ENCODE measurements around the gene PPP1R9B.

PPP1R9B gene

GRCh38 chr17:50112694-50113093, 37.8 kb downstream of the PPP1R9B start:
- no peak; the same call in 2 of the 3 replicates for ATAC-seq
- TF ChIP-seq POU6F1 (CRISPR knock-in tag; IDR thresholded peaks at IDR 0.05; ENCODE audit: borderline replicate concordance, low read depth) (no peak), ZNF70 (CRISPR knock-in tag; IDR thresholded peaks at IDR 0.05) (no peak), ZFP30 (CRISPR knock-in tag; IDR thresholded peaks at IDR 0.05) (no peak), ESRRG (CRISPR knock-in tag; IDR thresholded peaks at IDR 0.05) (no peak), OSR1 (CRISPR knock-in tag; IDR thresholded peaks at IDR 0.05) (no peak)
- TF ChIP-seq, protein P1, sequence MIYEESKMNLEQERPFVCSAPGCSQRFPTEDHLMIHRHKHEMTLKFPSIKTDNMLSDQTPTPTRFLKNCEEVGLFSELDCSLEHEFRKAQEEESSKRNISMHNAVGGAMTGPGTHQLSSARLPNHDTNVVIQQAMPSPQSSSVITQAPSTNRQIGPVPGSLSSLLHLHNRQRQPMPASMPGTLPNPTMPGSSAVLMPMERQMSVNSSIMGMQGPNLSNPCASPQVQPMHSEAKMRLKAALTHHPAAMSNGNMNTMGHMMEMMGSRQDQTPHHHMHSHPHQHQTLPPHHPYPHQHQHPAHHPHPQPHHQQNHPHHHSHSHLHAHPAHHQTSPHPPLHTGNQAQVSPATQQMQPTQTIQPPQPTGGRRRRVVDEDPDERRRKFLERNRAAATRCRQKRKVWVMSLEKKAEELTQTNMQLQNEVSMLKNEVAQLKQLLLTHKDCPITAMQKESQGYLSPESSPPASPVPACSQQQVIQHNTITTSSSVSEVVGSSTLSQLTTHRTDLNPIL (CRISPR knock-in tag; IDR thresholded peaks at IDR 0.05; ENCODE audit: low read depth) = no peak

DNA sequence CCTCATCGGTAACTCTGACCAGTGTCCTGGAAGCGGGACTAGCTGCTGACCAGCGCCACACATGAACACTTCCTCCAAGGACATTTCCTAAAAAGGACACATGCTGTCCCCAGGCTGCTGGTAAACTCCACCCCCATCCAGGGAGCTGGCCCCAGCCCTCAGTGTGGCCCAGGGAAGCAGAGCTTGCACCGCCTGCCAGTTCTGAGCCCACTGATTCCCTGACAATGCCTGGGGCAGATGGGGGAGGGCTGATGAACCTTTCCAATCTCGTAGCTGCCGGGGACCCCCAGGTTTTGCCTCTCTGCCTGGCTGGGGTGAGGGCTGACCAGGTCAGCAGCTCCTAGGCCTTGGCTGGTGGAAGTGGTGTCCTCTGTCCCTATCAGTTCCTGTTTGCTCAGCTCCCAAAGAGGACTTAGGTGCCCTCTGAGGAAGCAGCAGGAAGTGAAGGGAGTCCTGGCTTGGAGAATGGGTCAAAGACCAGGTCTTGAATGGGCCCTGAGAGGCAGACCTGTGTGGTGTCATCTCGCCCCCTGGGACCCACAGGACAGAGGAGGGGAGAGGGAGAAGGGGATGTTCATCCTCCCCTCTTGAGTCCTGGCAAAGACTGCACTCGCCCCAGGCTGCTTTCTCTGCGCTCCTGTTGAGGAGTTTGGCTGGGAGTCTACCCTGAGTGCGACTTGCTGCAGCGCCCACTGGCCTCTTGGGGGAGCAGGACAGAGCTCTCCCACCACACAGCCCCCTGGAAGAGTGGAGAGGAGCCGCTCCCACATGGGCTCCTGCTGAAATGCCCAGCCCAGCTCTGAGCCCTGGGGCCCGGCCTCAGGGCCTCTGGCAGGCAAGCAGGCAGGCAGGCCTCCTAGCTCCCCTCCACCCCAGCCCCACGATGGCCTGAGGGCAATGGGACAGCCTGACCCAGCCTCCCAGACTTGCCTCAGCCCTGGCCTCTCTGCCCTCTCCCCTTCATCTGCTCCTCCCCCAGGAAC, 38.5 kb downstream of the PPP1R9B start:
- 0 out of 2 replicates have a peak, but pooled peaks have one; percentile 0 for TF ChIP-seq ZNF70 (CRISPR knock-in tag; IDR thresholded peaks at IDR 0.05)
- no peak for TF ChIP-seq ESRRG (CRISPR knock-in tag; IDR thresholded peaks at IDR 0.05)
- peak; percentile 6 for ATAC-seq

DNA sequence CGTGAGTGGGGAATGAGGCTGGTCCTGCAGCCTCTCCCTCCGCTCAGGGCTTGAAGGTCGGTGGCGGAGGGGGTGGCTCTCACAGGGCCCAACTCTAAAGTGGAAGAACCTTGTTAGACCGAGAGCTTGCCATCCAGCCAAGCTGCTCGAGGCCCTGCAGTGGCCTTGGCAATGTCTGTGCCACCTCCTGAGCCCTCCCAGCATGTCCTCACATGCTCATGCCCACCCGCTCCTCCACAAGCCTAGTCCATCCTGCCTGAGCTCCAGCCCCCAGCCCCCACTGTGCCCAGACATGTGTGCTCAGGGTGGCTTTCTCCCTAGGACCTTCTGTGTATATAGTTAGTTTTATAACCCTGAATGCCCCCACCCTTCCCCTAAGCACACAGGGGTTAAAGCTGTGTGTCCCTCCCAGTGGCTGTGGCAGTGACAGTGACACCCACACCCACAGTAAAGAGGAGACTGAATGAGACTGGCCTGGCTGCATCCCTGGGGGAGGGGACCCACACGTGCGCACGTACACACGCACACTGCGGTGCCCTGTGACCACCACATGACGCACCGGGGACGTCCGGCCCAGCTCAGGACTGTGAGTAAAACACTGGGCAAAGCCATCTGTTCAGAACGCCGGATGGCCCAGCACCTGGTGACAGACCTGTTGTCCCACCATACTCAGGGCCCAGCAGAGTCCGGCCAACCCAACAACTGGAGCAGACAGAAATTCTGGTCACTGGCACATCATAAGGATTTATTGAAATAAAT, 39.7 kb downstream of the PPP1R9B start:
- TF ChIP-seq ISL1 (CRISPR knock-in tag; IDR thresholded peaks at IDR 0.05) (no peak), TCF4 (CRISPR knock-in tag; IDR thresholded peaks at IDR 0.05; ENCODE audit: borderline replicate concordance) (no peak), ARNTL (CRISPR knock-in tag; IDR thresholded peaks at IDR 0.05; ENCODE audit: borderline replicate concordance, low read depth) (no peak), CSRNP3 (CRISPR knock-in tag; IDR thresholded peaks at IDR 0.05) (no peak), ZNF8 (CRISPR knock-in tag; IDR thresholded peaks at IDR 0.05) (no peak), RARB (CRISPR knock-in tag; IDR thresholded peaks at IDR 0.05) (no peak), ESRRG (CRISPR knock-in tag; IDR thresholded peaks at IDR 0.05) (no peak)
- TF ChIP-seq, protein P2, sequence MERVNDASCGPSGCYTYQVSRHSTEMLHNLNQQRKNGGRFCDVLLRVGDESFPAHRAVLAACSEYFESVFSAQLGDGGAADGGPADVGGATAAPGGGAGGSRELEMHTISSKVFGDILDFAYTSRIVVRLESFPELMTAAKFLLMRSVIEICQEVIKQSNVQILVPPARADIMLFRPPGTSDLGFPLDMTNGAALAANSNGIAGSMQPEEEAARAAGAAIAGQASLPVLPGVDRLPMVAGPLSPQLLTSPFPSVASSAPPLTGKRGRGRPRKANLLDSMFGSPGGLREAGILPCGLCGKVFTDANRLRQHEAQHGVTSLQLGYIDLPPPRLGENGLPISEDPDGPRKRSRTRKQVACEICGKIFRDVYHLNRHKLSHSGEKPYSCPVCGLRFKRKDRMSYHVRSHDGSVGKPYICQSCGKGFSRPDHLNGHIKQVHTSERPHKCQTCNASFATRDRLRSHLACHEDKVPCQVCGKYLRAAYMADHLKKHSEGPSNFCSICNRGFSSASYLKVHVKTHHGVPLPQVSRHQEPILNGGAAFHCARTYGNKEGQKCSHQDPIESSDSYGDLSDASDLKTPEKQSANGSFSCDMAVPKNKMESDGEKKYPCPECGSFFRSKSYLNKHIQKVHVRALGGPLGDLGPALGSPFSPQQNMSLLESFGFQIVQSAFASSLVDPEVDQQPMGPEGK (CRISPR knock-in tag; IDR thresholded peaks at IDR 0.05; ENCODE audit: borderline replicate concordance) = no peak
- 0 out of 3 replicates have a peak, but pooled peaks have one; percentile 1 for ATAC-seq

DNA sequence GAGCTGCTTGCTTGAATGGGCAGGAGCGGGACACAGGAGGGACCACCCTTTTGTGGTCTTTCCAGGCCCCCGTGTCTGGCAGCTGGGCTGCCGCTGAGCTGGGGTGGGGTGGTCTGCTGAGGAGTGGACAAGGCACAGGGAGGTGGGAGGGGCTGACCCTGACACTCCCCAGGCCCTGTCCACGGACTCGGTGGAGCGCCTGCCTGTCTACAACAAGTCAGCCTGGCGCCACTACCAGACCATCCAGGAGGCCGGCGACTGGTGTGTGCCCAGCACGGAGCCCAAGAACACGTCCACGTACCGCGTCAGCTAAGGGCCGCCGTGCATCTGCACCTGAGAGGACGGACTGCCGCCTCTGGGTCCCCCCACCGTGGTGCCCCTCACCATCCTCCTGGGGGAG, 40.7 kb downstream of the PPP1R9B start:
- no peak for ATAC-seq

More for the DNA sequence above, 40.7 kb downstream of the PPP1R9B start:
- TF ChIP-seq ZFP3 (CRISPR knock-in tag; IDR thresholded peaks at IDR 0.05) (no peak), GLIS3 (CRISPR knock-in tag; IDR thresholded peaks at IDR 0.05) (no peak), ZNF565 (CRISPR knock-in tag; conservative IDR thresholded peaks at IDR 0.05; ENCODE audit: low read depth) (no peak), POU6F1 (CRISPR knock-in tag; IDR thresholded peaks at IDR 0.05; ENCODE audit: borderline replicate concordance, low read depth) (no peak), ARNTL (CRISPR knock-in tag; IDR thresholded peaks at IDR 0.05; ENCODE audit: borderline replicate concordance, low read depth) (no peak), ZNF70 (CRISPR knock-in tag; IDR thresholded peaks at IDR 0.05) (no peak), ZNF8 (CRISPR knock-in tag; IDR thresholded peaks at IDR 0.05) (no peak), TOX (CRISPR knock-in tag; IDR thresholded peaks at IDR 0.05; ENCODE audit: borderline replicate concordance) (no peak), ZC3H10 (CRISPR knock-in tag; IDR thresholded peaks at IDR 0.05) (no peak), SNAI2 (CRISPR knock-in tag; IDR thresholded peaks at IDR 0.05) (no peak), ESRRG (CRISPR knock-in tag; IDR thresholded peaks at IDR 0.05) (no peak), ISL1 (CRISPR knock-in tag; IDR thresholded peaks at IDR 0.05) (no peak), ZFP30 (CRISPR knock-in tag; IDR thresholded peaks at IDR 0.05) (no peak)

Data from SK-N-SH treated with all-trans-retinoic acid at 6 μM for 48 hours (cell line).